Stimulated activated CD8-positive, alpha-beta memory T cell treated with anti-CD3 and anti-CD28 coated beads, Interleukin-7, amount 100 ng/mL, for 24 hours (primary cell): ENCODE results near the gene E4F1.

Source experiments
- DNase-seq: peaks from one replicate; pipeline ENCODE4 v3.0.0-alpha.2; 2020; ENCODE audit warnings: low read depth

Gene E4F1

GRCh38 chr16:2275476-2276367, 52.3 kb downstream of the E4F1 start:
- DNase-seq, result no peak

- no peak for DNase-seq
These were observed 53.2 kb downstream of the E4F1 start for GRCh38 chr16:2276368-2277195.

DNA sequence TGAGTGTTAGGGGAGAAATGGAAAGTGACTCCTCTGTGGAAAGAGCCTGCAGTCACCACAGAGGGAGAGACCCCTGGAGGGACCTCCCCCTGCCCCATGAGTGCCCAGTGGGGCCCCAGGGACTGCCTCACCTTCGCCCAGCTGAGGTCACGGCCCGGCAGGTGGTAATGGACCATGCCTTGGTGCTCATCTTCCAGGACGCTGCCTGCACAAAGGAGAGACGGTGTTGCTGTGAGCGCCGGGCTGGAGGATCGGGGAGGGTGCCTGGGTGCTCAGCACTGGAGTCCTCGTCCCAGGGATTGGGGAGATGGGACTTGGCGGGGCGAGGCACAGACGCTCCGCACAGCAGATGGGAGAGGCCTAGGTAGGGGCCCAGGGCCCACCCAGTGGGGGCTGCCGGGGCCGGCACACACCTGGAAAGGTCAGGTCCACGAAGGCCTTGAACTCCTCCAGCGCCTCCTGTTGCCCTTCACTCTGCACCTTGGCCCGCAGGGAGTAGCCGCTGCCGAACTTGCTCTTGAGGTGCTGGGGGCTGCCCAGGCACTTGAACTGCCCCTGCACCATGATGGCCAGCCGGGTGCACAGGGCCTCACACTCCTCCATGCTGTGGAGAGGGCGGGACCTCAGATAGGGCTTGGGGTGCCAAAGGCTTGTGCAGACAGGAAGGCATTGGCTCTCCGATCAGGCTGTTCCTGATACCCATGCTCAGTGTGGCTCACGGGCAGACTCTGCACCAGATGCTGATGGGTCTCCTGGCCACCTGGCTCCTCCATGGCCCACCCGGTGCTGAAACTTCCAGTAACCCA, 54.3 kb downstream of the E4F1 start:
- DNase-seq, result no peak

DNA sequence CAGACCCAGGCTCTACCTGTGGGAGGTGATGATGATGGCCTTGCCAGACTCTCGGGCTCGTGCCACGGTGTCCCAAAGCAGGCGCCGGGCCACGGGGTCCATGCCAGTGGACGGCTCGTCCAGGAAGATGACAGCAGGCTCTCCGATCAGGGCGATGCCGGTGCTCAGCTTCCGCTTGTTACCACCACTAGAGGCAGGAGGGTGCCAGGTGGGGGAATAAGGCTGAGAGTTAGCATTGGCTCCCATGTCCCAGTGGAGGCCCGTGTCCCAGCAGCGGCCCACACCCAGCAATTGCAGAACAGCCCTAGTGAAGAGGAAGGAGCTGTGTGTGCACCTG, 54.8 kb downstream of the E4F1 start:
- no peak for DNase-seq

- no peak for DNase-seq
These were observed 55.8 kb downstream of the E4F1 start for GRCh38 chr16:2278956-2279800.

- no peak for DNase-seq
These were observed 57.1 kb downstream of the E4F1 start for GRCh38 chr16:2280461-2280860.

- no peak for DNase-seq
These were observed 57.7 kb downstream of the E4F1 start for GRCh38 chr16:2280981-2281542.

GRCh38 chr16:2282262-2282661, 58.9 kb downstream of the E4F1 start:
- no peak for DNase-seq

GRCh38 chr16:2282866-2283555, 59.6 kb downstream of the E4F1 start:
- DNase-seq, result no peak

DNA sequence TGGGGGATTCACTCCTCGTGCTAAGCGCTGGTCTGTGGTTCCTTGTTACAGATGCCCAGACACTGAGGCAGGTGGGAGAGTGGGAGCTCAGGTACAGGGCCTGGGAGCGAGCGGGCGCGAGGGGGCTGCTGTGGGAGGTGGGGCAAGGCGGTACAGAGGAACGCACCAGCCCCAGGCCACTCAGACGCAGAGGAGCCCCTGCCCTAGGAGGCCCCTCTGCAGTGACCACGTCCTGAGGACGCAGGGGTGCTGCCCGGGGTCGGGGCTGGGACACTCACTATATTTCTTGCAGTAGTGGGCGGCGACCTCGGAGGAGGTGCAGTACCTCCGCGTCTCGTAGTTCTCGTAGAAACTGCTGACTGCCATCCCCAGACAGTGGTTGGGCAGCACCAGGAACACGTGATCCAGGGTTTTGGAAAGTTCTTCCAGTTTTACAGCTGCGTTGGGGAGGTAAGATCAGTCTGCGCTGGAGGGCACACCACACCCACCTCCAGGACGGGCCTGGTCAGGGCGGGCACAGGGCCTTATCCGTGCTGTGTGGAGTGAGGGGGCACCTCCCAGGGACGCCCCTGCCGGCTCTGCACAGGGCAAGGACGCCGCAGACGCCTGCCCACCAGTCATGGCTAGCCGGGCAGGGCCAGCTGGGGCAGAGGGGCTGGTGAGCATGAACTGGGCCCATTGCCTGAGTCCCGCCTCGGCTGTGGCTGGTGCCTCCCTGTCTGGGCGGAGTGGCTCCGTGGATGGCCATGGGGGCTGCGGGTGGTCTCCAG, 60.8 kb downstream of the E4F1 start:
- no peak for DNase-seq

- DNase-seq, result no peak
These were observed 61.6 kb downstream of the E4F1 start for GRCh38 chr16:2284797-2285576.
